Neuronal stem cell (in vitro differentiated cells): ENCODE measurements around the gene SCN2B.
"Not testable (repeated sequence)": the region's sequence is repeated elsewhere in the genome, so short reads cannot be mapped to it uniquely, and the experiment has no call there.

ENCODE experiments used
- DNase-seq: peaks from one replicate; pipeline ENCODE4 v3.0.0-alpha.2; 2013; ENCODE audit warnings: low spot score
- H2AFZ ChIP-seq: one replicate; pipeline ENCODE4 v1.6.1; 2013; ENCODE audit warnings: mild to moderate bottlenecking, low read length, inconsistent platforms
- H2AK5ac ChIP-seq: 2 replicates; pipeline ENCODE4 v1.6.1; 2013; ENCODE audit warnings: low read depth, mild to moderate bottlenecking, inconsistent platforms, low read length, moderate library complexity, mixed read lengths
- H2BK120ac ChIP-seq: 2 replicates; pipeline ENCODE4 v1.6.1; 2013; ENCODE audit warnings: low read depth, mild to moderate bottlenecking, inconsistent platforms, low read length, moderate library complexity, mixed read lengths
- H2BK12ac ChIP-seq: one replicate; pipeline ENCODE4 v1.6.1; 2013; ENCODE audit warnings: low read length, inconsistent platforms
- H2BK15ac ChIP-seq: 2 replicates; pipeline ENCODE4 v1.6.1; 2013; ENCODE audit warnings: mild to moderate bottlenecking, low read length, inconsistent platforms, mixed read lengths
- H2BK5ac ChIP-seq: one replicate; pipeline ENCODE4 v1.6.1; 2013; ENCODE audit warnings: inconsistent platforms, mild to moderate bottlenecking, low read length, moderate library complexity
- H3K14ac ChIP-seq: one replicate; pipeline ENCODE4 v1.6.1; 2013; ENCODE audit warnings: low read length, inconsistent platforms
- H3K18ac ChIP-seq: 2 replicates; pipeline ENCODE4 v1.6.1; 2013; ENCODE audit warnings: low read length, inconsistent platforms
- H3K23ac ChIP-seq: 2 replicates; pipeline ENCODE4 v1.6.1; 2013; ENCODE audit warnings: low read depth, mild to moderate bottlenecking, mixed read lengths, low read length, inconsistent platforms; ENCODE audit not compliant: poor library complexity
- H3K27ac ChIP-seq: replicated peaks from 3 replicates; pipeline ENCODE4 v1.5.1; 2013; ENCODE audit warnings: low read length, inconsistent platforms
- H3K27me3 ChIP-seq, 3 experiments: 2 replicates each; pipeline ENCODE4 v1.6.1; 2013; ENCODE audit warnings: low read length in 3 of 3, mild to moderate bottlenecking in 2 of 3, inconsistent platforms in 1 of 3, low read depth in 1 of 3, mixed read lengths in 1 of 3, moderate library complexity in 1 of 3; ENCODE audit not compliant: control insufficient read depth in 3 of 3, insufficient read depth in 3 of 3
- H3K36me3 ChIP-seq, 2 donors: replicated peaks in 1 of 2; 2 replicates each; pipeline ENCODE4 v1.6.1; 2013; ENCODE audit warnings: low read length in 2 of 2; ENCODE audit not compliant: control insufficient read depth in 2 of 2, insufficient read depth in 2 of 2
- H3K4ac ChIP-seq: 2 replicates; pipeline ENCODE4 v1.6.1; 2013; ENCODE audit warnings: inconsistent platforms, mild to moderate bottlenecking, low read length, moderate library complexity
- H3K4me1 ChIP-seq, 2 donors: 1 replicate in 1 of 2; 2 replicates in 1 of 2; pipeline ENCODE4 v1.6.1; 2013; ENCODE audit warnings: low read length in 2 of 2, low read depth in 1 of 2; ENCODE audit not compliant: control insufficient read depth in 2 of 2, insufficient read depth in 1 of 2
- H3K4me2 ChIP-seq: one replicate; pipeline ENCODE4 v1.6.1; 2013; ENCODE audit warnings: mild to moderate bottlenecking, low read length, inconsistent platforms; ENCODE audit not compliant: insufficient read depth, poor library complexity, severe bottlenecking
- H3K4me3 ChIP-seq, 2 donors: 2 replicates each; pipeline ENCODE4 v1.5.1; 2013; ENCODE audit warnings: low read length in 2 of 2, mild to moderate bottlenecking in 2 of 2, inconsistent platforms in 1 of 2, moderate library complexity in 1 of 2
- H3K79me1 ChIP-seq: one replicate; pipeline ENCODE4 v1.6.1; 2013; ENCODE audit warnings: low read depth, mild to moderate bottlenecking, inconsistent platforms, low read length, moderate library complexity
- H3K9ac ChIP-seq: one replicate; pipeline ENCODE4 v1.6.1; 2013; ENCODE audit warnings: mild to moderate bottlenecking, low read depth, low read length, inconsistent platforms; ENCODE audit not compliant: poor library complexity
- H3K9me3 ChIP-seq, 2 donors: replicated peaks in 1 of 2; 2 replicates each; pipeline versions ENCODE3 to v1.6.1; 2013; ENCODE audit warnings: low read length in 2 of 2, mild to moderate bottlenecking in 2 of 2, inconsistent platforms in 1 of 2, low read depth in 1 of 2, mixed read lengths in 1 of 2, moderate library complexity in 1 of 2; ENCODE audit not compliant: control insufficient read depth in 2 of 2, insufficient read depth in 1 of 2
- H4K8ac ChIP-seq: one replicate; pipeline ENCODE4 v1.6.1; 2013; ENCODE audit warnings: low read depth, mild to moderate bottlenecking, inconsistent platforms, low read length, moderate library complexity
- H4K91ac ChIP-seq: one replicate; pipeline ENCODE4 v1.6.1; 2013; ENCODE audit warnings: low read length, low read depth, mild to moderate bottlenecking, inconsistent platforms; ENCODE audit not compliant: poor library complexity
- WGBS, 2 donors: extraction: QIAGEN DNeasy Blood & Tissue Kit; methylation state at CpG; one replicate each; pipeline ENCODE4 v1.1.7; 2013; ENCODE audit warnings: missing lambda C conversion rate in 2 of 2, mixed read lengths in 1 of 2; ENCODE audit not compliant: insufficient read length in 2 of 2, insufficient replicate concordance in 1 of 2; ENCODE audit errors: extremely low coverage in 2 of 2; 5-methylcytosine and 5-hydroxymethylcytosine counted together

The SCN2B gene

DNA sequence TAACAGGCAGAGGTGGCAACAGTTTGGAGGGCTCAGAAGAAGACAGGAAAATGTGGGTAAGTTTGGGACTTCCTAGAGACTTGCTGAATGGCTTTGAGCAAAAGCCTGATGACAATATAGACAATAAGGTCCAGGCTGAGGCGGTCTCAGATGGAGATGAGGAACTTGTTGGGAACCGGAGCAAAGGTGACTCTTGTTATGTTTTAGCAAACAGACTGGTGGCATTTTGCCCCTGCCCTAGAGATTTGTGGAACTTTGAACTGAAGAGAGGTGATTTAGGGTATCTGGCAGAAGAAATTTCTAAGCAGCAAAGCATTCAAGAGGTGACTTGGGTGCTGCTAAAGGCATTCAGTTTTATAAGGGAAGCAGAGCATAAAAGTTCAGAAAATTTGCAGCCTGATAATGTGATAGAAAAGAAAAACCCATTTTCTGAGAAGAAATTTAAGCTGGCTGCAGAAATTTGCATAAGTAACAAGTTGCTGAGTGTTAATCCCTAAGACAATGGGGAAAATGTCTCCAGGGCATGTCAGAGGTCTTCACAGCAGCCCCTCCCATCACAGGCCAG lies 14.6 kb upstream of the SCN2B start:
- not testable (repeated sequence) for H2BK12ac ChIP-seq, H2BK5ac ChIP-seq, H3K4me3 ChIP-seq, DNase-seq, H2BK120ac ChIP-seq, H2AFZ ChIP-seq, H3K27me3 ChIP-seq, H4K91ac ChIP-seq, H3K9ac ChIP-seq, H3K4me2 ChIP-seq, H3K79me1 ChIP-seq, H3K23ac ChIP-seq, H3K4ac ChIP-seq, H4K8ac ChIP-seq, H3K14ac ChIP-seq, H3K36me3 ChIP-seq, H3K18ac ChIP-seq, H3K9me3 ChIP-seq, H3K4me1 ChIP-seq, H3K27ac ChIP-seq, H2AK5ac ChIP-seq, H2BK15ac ChIP-seq
- WGBS, 2 donors = no CpG with 5 or more reads among the region's 2 CpGs

DNA sequence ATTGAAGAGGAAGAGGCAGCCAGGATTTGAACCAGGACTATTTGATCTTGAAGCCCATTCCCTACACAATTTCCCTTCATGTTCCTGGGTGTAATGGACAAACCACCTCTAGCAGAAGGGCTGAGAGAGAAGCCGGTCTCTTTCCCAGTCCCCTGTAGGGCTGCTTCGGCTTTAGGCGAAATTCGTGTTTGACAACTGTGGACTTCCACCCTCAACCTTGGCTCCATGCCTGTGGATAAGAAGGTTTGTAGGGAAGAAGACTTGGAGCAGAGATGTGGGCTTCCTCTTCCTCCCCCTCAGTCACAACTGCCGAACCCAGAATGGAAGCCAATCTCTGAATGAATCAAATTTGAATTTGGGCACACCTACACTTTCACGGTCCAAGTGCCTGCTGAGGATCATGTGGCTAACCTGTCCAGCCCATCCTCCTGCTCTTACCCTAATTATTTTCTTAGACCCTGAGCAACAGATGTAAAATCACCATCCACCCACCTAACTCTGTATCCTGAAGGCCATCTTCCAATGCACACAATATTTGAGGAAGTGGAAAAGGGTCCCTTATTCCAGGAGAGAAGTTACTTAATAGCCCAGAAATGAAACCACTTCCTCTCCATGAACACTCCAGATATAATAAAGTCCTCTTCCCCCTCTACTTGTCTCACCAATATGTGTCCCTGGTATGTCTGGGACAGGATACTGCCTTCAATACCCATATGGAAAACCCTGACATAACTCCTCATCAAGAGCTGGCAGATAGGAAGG lies 10.1 kb upstream of the SCN2B start:
- no peak overlapping the region for H3K4me3 ChIP-seq
- no CpG with 5 or more reads among the region's 6 CpGs for WGBS, 2 donors
- no peak overlapping the region for H3K9ac ChIP-seq

GRCh38 chr11:118184784-118185579 lies 8.5 kb upstream of the SCN2B start:
- H3K79me1 ChIP-seq = no peaks in the 10 kb centered on the region
- H3K9me3 ChIP-seq = no peaks in the 10 kb centered on the region
- H3K14ac ChIP-seq = no peak overlapping the region
- H2AFZ ChIP-seq = no peak overlapping the region
- no peak overlapping the region for H3K4me3 ChIP-seq
- DNase-seq = no peak
- H3K27me3 ChIP-seq = peaks cover 0 to 16% (median 0%) of the 10 kb centered on the region in 3 experiments
- H2BK12ac ChIP-seq = no peak overlapping the region
- no peak overlapping the region for H3K27ac ChIP-seq
- no peak overlapping the region for H2BK120ac ChIP-seq
- no peak overlapping the region for H3K23ac ChIP-seq
- H2BK5ac ChIP-seq = no peak overlapping the region
- H4K8ac ChIP-seq = no peak overlapping the region
- H3K9ac ChIP-seq = no peak overlapping the region
- H3K4me2 ChIP-seq = no peak overlapping the region
- no peak overlapping the region for H3K18ac ChIP-seq
- H2AK5ac ChIP-seq = no peak overlapping the region
- H2BK15ac ChIP-seq = no peak overlapping the region
- WGBS, 2 donors = no CpG with 5 or more reads among the region's 12 CpGs
- H3K36me3 ChIP-seq = no peaks in the 10 kb centered on the region
- H4K91ac ChIP-seq = no peak overlapping the region
- H3K4ac ChIP-seq = no peak overlapping the region
- H3K4me1 ChIP-seq = peaks cover 0 to 3% of the 10 kb centered on the region in 2 donors

More for the DNA sequence above, 10.1 kb upstream of the SCN2B start:
- Histone ChIP-seq H3K79me1 (no peaks in the 10 kb centered on the region), H2AK5ac (no peak overlapping the region), H3K23ac (no peak overlapping the region), H2BK5ac (no peak overlapping the region), H2BK15ac (no peak overlapping the region), H4K91ac (no peak overlapping the region), H2BK12ac (no peak overlapping the region), H2AFZ (no peak overlapping the region), H2BK120ac (no peak overlapping the region), H3K9me3 (no peaks in the 10 kb centered on the region), H3K27me3 (peaks cover 0 to 10% (median 0%) of the 10 kb centered on the region in 3 experiments), H3K14ac (no peak overlapping the region), H3K4ac (no peak overlapping the region), H4K8ac (no peak overlapping the region), H3K4me1 (no peaks in the 10 kb centered on the region), H3K4me2 (no peak overlapping the region), H3K18ac (no peak overlapping the region), H3K27ac (no peak overlapping the region), H3K36me3 (no peaks in the 10 kb centered on the region)
- DNase-seq = no peak

DNA sequence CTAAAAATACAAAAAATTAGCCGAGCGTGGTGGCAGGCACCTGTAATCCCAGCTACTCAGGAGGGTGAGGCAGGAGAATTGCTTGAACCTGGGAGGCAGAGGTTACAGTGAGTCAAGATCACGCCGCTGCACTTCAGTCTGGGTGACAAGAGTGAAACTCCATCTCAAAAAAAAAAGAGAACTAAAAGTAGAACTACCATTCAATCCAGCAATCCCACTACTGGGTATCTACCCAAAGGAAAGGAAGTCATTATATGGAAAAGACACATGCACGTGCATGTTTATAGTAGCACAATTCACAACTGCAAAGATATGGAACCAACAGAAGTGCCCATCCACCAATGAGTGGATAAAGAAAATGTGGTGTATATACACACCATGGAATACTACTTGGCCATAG lies 7.3 kb upstream of the SCN2B start:
- WGBS, 2 donors = no CpG with 5 or more reads among the region's 5 CpGs
- not testable (repeated sequence) for H2BK120ac ChIP-seq, H3K9me3 ChIP-seq, H2AFZ ChIP-seq, DNase-seq, H3K4ac ChIP-seq, H2BK12ac ChIP-seq, H3K27ac ChIP-seq, H4K91ac ChIP-seq, H3K9ac ChIP-seq, H3K4me3 ChIP-seq, H3K4me2 ChIP-seq, H3K4me1 ChIP-seq, H2AK5ac ChIP-seq, H3K14ac ChIP-seq, H3K18ac ChIP-seq, H2BK5ac ChIP-seq, H2BK15ac ChIP-seq, H3K79me1 ChIP-seq, H3K23ac ChIP-seq, H3K36me3 ChIP-seq, H4K8ac ChIP-seq
- peaks cover 0 to 16% (median 0%) of the 10 kb centered on the region in 3 experiments for H3K27me3 ChIP-seq
